Stimulated activated CD8-positive, alpha-beta memory T cell treated with anti-CD3 and anti-CD28 coated beads, Interleukin-7, amount 100 ng/mL, for 24 hours (primary cell): ENCODE data around the gene PPP1R13B.

Experiments used
- DNase-seq: peaks from one replicate; pipeline ENCODE4 v3.0.0-alpha.2; 2020; ENCODE audit warnings: low read depth

The PPP1R13B gene

GRCh38 chr14:103836976-103837725 is 10.2 kb downstream of the PPP1R13B start:
- DNase-seq = no peak

- no peak for DNase-seq
Measured at GRCh38 chr14:103834956-103835355, 12.4 kb downstream of the PPP1R13B start.

- DNase-seq = no peak
Measured at GRCh38 chr14:103833711-103834110, 13.7 kb downstream of the PPP1R13B start.

GRCh38 chr14:103832046-103832445 is 15.3 kb downstream of the PPP1R13B start:
- no peak for DNase-seq

- DNase-seq = no peak
Measured at GRCh38 chr14:103830511-103831270, 16.7 kb downstream of the PPP1R13B start.

GRCh38 chr14:103828315-103828967 is 18.9 kb downstream of the PPP1R13B start:
- DNase-seq = no peak

GRCh38 chr14:103825101-103825500 is 22.3 kb downstream of the PPP1R13B start:
- DNase-seq = no peak

- DNase-seq = no peak
Measured at GRCh38 chr14:103820908-103821307, 26.5 kb downstream of the PPP1R13B start.

- DNase-seq = no peak
Measured at GRCh38 chr14:103820382-103820781, 27.0 kb downstream of the PPP1R13B start.

- no peak for DNase-seq
Measured at GRCh38 chr14:103819503-103820307, 27.7 kb downstream of the PPP1R13B start.

GRCh38 chr14:103818870-103819269 is 28.5 kb downstream of the PPP1R13B start:
- no peak for DNase-seq

- no peak for DNase-seq
Measured at GRCh38 chr14:103818422-103818821, 29.0 kb downstream of the PPP1R13B start.

- DNase-seq = no peak
Measured at GRCh38 chr14:103817595-103817994, 29.8 kb downstream of the PPP1R13B start.

- no peak for DNase-seq
Measured at GRCh38 chr14:103816991-103817390, 30.4 kb downstream of the PPP1R13B start.

GRCh38 chr14:103815253-103815652 is 32.1 kb downstream of the PPP1R13B start:
- DNase-seq = no peak

- no peak for DNase-seq
Measured at GRCh38 chr14:103811189-103811588, 36.2 kb downstream of the PPP1R13B start.

- DNase-seq = peak; percentile 26
Measured at GRCh38 chr14:103808403-103809001, 38.9 kb downstream of the PPP1R13B start.

- DNase-seq = no peak
Measured at GRCh38 chr14:103806805-103807204, 40.6 kb downstream of the PPP1R13B start.

- no peak for DNase-seq
Measured at GRCh38 chr14:103805708-103806107, 41.7 kb downstream of the PPP1R13B start.

- DNase-seq = no peak
Measured at GRCh38 chr14:103803661-103804060, 43.7 kb downstream of the PPP1R13B start.

- no peak for DNase-seq
Measured at GRCh38 chr14:103802356-103802755, 45.0 kb downstream of the PPP1R13B start.

GRCh38 chr14:103801459-103801858 is 45.9 kb downstream of the PPP1R13B start:
- DNase-seq = no peak
